Activated B cell treated with CpG ODN at 0.5 μM for 24 hours (primary cell): ENCODE data around the gene ZFP82. TPM values are rescaled to one million over a fixed set of nuclear protein-coding genes. Genes with fewer than 3 reads are reported as not detected.

Source experiments
- ATAC-seq: fragments of 200-7000 bp; cut with Tn5 transposase; one replicate; pipeline ENCODE4 v1.10.0; 2021; ENCODE audit warnings: low read depth, mild to moderate bottlenecking, moderate library complexity
- CTCF ChIA-PET: fragments of 350-600 bp; sonication (Branson Sonifier 250); formaldehyde crosslinking; loops from one replicate; lab custom pipeline; 2021; ENCODE audit warnings: antibody characterized with exemption; lab: Charles Lee
- POLR2A ChIA-PET: fragments of 350-600 bp; sonication (Branson Sonifier 250); formaldehyde crosslinking; loops from one replicate; lab custom pipeline; 2021; ENCODE audit warnings: antibody characterized with exemption; lab: Charles Lee
- DNase-seq: peaks from one replicate; pipeline ENCODE4 v3.0.0; 2022
- H3K27ac Mint-ChIP-seq: one replicate; pipeline ENCODE4 v1.8.0; 2020; ENCODE audit warnings: mixed read lengths
- H3K27me3 Mint-ChIP-seq: one replicate; pipeline ENCODE4 v1.8.0; 2021; ENCODE audit warnings: mixed read lengths
- H3K36me3 Mint-ChIP-seq: one replicate; pipeline ENCODE4 v1.8.0; 2021; ENCODE audit warnings: low read depth, mixed read lengths
- H3K4me1 Mint-ChIP-seq: one replicate; pipeline ENCODE4 v1.8.0; 2021; ENCODE audit warnings: mixed read lengths
- H3K4me3 Mint-ChIP-seq: one replicate; pipeline ENCODE4 v1.8.0; 2020; ENCODE audit warnings: mild to moderate bottlenecking, mixed read lengths
- H3K9me3 Mint-ChIP-seq: one replicate; pipeline ENCODE4 v1.8.0; 2020; ENCODE audit warnings: mixed read lengths
- intact Hi-C: fragments of 100-400 bp; cut with micrococcal nuclease; formaldehyde crosslinking; loops from one replicate; pipeline ENCODE4 v1.15.1; 2024
- total RNA-seq: library from RNA; stranded (reverse); gene quantifications from 2 replicates; pipeline ENCODE4 v1.2.3, GENCODE V29; 2022
- TF ChIP-seq, protein P1 (sequence below): fragments of 200-600 bp; IDR thresholded peaks from one replicate; pipeline ENCODE4 v1.8.0; 2022; ENCODE audit warnings: antibody characterized with exemption, mild to moderate bottlenecking

The ZFP82 gene
- 10.4 and 11.4 TPM in 2 replicates for total RNA-seq

DNA sequence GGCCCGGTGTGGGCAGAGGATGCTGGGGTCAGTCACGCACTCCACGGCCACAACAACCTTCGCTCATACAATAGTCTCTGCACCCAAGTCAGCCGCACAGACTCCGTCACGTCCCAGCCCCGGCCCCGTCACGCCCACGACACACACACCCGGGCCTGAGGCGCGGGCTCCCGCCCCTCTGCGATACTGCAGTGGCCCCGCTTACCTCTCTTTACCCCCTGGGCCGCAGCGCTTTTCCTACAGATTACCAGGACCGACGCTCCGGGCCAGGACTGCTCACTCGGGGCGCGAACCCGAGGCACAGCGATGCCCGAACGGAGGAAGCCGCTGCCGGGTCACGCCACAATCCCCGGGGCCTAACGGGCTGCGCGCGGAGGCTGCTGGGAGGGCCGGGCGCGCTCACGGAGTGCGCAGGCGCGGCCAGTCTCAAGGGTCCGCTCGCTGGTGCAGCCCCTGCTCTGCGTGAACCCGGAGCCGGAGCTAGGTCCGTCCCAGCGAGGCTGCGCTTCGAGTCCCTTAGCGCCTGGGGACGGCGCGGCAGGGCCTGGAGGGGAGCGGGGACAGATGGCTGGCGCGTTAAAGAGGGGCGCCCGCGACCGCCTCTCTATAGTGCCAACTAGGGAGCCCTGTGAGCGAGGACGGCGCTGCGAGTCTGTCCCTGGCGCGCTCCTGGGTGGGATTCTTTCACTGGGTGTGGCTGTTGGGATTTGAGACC lies at the start of gene ZFP82:
TSS of gene ZFP82 (minus strand) at position 358 of the 715 bp plus-strand sequence. CDS start 8,855 bp downstream, outside the sequence.
- H3K4me3 Mint-ChIP-seq = peak within 1 kb of the TSS; percentile 97
- DNase-seq = peak; percentile 87
- ChIA-PET POLR2A (interaction anchor here (0.5 to 3.1 kb wide), 13 partner anchors 11 to 673 kb away, joined by 3 to 14 read pairs (median 3); partner anchors contain the start of genes PSENEN, U2AF1L4, ZFP14 and ZNF260), CTCF (no interaction called here)
- H3K4me1 Mint-ChIP-seq = peaks cover 30% of the 10 kb centered on the region
- peaks cover 3% of the 10 kb centered on the region for H3K9me3 Mint-ChIP-seq
- TF ChIP-seq, protein P1, sequence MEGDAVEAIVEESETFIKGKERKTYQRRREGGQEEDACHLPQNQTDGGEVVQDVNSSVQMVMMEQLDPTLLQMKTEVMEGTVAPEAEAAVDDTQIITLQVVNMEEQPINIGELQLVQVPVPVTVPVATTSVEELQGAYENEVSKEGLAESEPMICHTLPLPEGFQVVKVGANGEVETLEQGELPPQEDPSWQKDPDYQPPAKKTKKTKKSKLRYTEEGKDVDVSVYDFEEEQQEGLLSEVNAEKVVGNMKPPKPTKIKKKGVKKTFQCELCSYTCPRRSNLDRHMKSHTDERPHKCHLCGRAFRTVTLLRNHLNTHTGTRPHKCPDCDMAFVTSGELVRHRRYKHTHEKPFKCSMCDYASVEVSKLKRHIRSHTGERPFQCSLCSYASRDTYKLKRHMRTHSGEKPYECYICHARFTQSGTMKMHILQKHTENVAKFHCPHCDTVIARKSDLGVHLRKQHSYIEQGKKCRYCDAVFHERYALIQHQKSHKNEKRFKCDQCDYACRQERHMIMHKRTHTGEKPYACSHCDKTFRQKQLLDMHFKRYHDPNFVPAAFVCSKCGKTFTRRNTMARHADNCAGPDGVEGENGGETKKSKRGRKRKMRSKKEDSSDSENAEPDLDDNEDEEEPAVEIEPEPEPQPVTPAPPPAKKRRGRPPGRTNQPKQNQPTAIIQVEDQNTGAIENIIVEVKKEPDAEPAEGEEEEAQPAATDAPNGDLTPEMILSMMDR = no peak
- peak; percentile 95 for ATAC-seq
- intact Hi-C loops = loop anchor here (1.0 to 10.0 kb wide), 5 partner anchors 39 to 156 kb away; partner anchors contain the start of genes ZFP14, ZNF529 and ZNF566
- peak within 1 kb of the TSS; percentile 97 for H3K27ac Mint-ChIP-seq
- peaks cover 15% of the 10 kb centered on the region for H3K27me3 Mint-ChIP-seq
- H3K36me3 Mint-ChIP-seq = peaks cover 12% of the 10 kb centered on the region

DNA sequence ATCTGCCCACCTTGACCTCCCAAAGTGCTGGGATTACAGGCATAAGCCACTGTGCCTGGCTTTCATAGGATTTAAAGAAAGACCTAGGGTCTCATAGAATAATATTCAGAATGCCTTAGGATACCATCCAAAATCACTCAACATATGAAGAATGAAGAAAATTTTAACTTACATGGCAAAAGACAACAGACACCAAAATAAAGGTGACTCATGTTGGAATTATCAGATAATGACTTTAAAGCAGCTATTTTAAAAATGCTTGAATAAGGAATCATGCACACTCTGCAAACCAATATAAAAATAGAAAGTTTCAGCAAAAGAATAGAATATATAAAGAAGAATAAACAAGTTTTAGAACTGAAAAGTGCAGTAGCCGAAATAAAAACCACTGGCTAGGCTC lies 41.6 kb upstream of the ZFP82 start:
- Mint-ChIP-seq H3K9me3 (peaks cover 16% of the 10 kb centered on the region), H3K27me3 (no peaks in the 10 kb centered on the region), H3K4me1 (no peaks in the 10 kb centered on the region), H3K4me3 (no peak overlapping the region), H3K27ac (no peak overlapping the region), H3K36me3 (peaks cover 48% of the 10 kb centered on the region)
- TF ChIP-seq, protein P1 = no peak
- CTCF ChIA-PET = no interaction called here
- intact Hi-C loops = no loop called here
- no peak for ATAC-seq
- DNase-seq = no peak
- POLR2A ChIA-PET = interaction anchor here (0.7 kb wide), 1 partner anchor 1003 kb away, joined by 6 read pairs; no protein-coding TSS in a partner anchor

DNA sequence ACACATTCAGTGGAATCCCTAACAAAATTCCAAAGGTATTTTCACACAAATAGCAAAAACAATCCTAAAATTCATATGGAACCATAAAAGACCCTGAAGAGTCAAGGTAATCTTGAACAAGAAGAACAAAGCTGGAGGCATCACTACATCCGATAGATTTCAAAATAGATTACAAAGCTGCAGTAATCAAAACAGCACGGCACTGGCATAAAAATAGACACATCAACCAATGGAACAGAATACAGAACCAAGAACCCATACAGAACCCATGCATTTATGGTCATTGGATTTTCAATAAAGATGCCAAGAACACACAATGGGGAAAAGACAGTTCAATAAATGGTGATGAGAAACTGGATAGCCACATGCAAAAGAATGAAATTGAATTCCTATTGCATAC lies 38.4 kb upstream of the ZFP82 start:
- peaks cover 32% of the 10 kb centered on the region for H3K9me3 Mint-ChIP-seq
- TF ChIP-seq, protein P1 = no peak
- no peaks in the 10 kb centered on the region for H3K27me3 Mint-ChIP-seq
- no peak overlapping the region for H3K4me3 Mint-ChIP-seq
- H3K27ac Mint-ChIP-seq = no peak overlapping the region
- H3K36me3 Mint-ChIP-seq = peaks cover 64% of the 10 kb centered on the region
- no peak for DNase-seq
- ChIA-PET POLR2A (interaction anchor here (0.7 kb wide), 1 partner anchor 1012 kb away, joined by 4 read pairs; the partner anchor contains the start of gene ZNF570), CTCF (no interaction called here)
- ATAC-seq = no peak
- intact Hi-C loops = no loop called here
- H3K4me1 Mint-ChIP-seq = no peaks in the 10 kb centered on the region

DNA sequence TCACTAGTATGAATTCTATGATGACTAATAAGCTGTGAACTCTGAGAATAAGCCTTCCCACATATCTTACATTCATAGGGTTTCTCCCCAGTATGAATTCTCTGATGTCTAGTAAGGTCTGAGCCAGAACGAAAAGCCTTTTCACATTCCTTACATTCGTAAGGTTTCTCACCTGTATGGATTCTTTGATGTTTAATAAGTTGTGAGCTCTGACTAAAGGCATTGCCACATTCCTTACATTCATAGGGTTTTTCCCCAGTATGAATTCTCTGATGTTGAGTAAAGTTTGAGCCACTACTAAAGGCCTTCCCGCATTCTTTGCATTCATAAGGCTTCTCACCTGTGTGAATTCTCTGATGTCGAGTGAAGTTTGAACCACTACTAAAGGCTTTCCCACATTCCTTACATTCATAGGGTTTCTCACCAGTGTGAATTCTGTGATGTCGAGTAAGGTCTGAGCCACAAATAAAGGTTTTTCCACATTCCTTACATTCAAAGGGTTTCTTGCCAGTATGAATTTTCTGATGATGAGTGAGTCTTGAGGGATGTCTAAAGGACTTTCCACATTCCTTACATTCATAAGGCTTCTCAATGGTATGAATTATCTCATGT lies 30.7 kb upstream of the ZFP82 start:
- intact Hi-C loops = no loop called here
- Mint-ChIP-seq H3K27ac (no peak overlapping the region), H3K9me3 (peaks cover 39% of the 10 kb centered on the region), H3K4me1 (no peaks in the 10 kb centered on the region), H3K27me3 (no peaks in the 10 kb centered on the region), H3K4me3 (no peak overlapping the region), H3K36me3 (peaks cover 82% of the 10 kb centered on the region)
- TF ChIP-seq, protein P1 = no peak
- ChIA-PET CTCF (no interaction called here), POLR2A (no interaction called here)
- no peak for ATAC-seq
- no peak for DNase-seq

DNA sequence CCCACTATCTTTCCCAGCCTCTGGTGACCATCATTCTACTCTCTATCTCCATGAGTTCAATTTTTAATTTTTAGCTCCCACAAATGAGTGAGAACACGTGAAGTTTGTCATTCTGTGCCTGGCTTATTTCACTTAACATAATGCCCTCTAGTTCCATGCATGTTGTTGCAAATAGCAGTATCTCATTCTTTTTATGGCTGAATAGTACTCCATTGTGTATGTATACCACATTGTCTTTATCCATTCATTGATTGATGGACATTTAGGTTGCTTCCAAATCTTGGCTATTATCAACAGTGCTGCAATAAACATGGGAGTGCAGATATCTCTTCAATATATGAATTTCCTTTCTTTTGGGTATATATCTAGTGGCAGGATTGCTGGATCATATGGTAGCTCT lies 22.9 kb upstream of the ZFP82 start:
- DNase-seq = no peak
- peaks cover 21% of the 10 kb centered on the region for H3K36me3 Mint-ChIP-seq
- no peaks in the 10 kb centered on the region for H3K27me3 Mint-ChIP-seq
- peaks cover 29% of the 10 kb centered on the region for H3K9me3 Mint-ChIP-seq
- intact Hi-C loops = no loop called here
- TF ChIP-seq, protein P1 = no peak
- H3K4me1 Mint-ChIP-seq = peaks cover 3% of the 10 kb centered on the region
- ChIA-PET CTCF (no interaction called here), POLR2A (no interaction called here)
- ATAC-seq = no peak
- H3K27ac Mint-ChIP-seq = no peak overlapping the region
- H3K4me3 Mint-ChIP-seq = no peak overlapping the region
